Left ventricle myocardium superior (tissue), 1 donor: Measurements from ENCODE around the gene PPP1R15B. TPM values are rescaled to one million over a fixed set of nuclear protein-coding genes. Genes with fewer than 3 reads are reported as not detected.
"Not testable (repeated sequence)": the region's sequence is repeated elsewhere in the genome, so short reads cannot be mapped to it uniquely, and the experiment has no call there.

Experiments
- ATAC-seq: fragments of 200-7000 bp; cut with Tn5 transposase; one replicate; pipeline ENCODE4 v1.9.1; 2020; ENCODE audit warnings: mild to moderate bottlenecking, moderate library complexity
- DNase-seq: peaks from one replicate; pipeline ENCODE4 v3.0.0-alpha.2; 2020
- intact Hi-C: fragments of 100-400 bp; cut with micrococcal nuclease; formaldehyde crosslinking; loops from one replicate; pipeline ENCODE4 v1.11.0; 2022
- total RNA-seq: library from RNA; stranded (reverse); fragmentation: NEBNext Ultra II Directional; extraction: Animal tissue kit (Norgen Biotek cat#: 25700); gene quantifications from one replicate; pipeline ENCODE4 v1.2.1, GENCODE V29; 2021
- donor health status: DM: no; HTN: yes; CAD: no; lungs with severe emphysema.

Gene PPP1R15B
- total RNA-seq, 1 donor from 2014 or later, result 20.8 TPM

- no peak for DNase-seq
- ATAC-seq, result no peak
Observed at GRCh38 chr1:204426474-204426873, 14.9 kb upstream of the PPP1R15B start.

GRCh38 chr1:204426035-204426436 is 14.4 kb upstream of the PPP1R15B start:
- intact Hi-C loops, result no loop called here
- ATAC-seq, result no peak

More at GRCh38 chr1:204426474-204426873, 14.9 kb upstream of the PPP1R15B start:
- intact Hi-C loops, result no loop called here

GRCh38 chr1:204424621-204425020 is 13.0 kb upstream of the PPP1R15B start:
- no peak for DNase-seq
- intact Hi-C loops, result no loop called here
- ATAC-seq, result no peak

More at GRCh38 chr1:204426035-204426436, 14.4 kb upstream of the PPP1R15B start:
- DNase-seq, result no peak

GRCh38 chr1:204422061-204422705 is 10.6 kb upstream of the PPP1R15B start:
- DNase-seq, ATAC-seq, intact Hi-C loops: not testable (repeated sequence)

GRCh38 chr1:204421441-204421840 is 9.8 kb upstream of the PPP1R15B start:
- ATAC-seq, result no peak
- DNase-seq, result no peak
- intact Hi-C loops, result no loop called here

- intact Hi-C loops, result no loop called here
- no peak for DNase-seq
- no peak for ATAC-seq
Observed at GRCh38 chr1:204420039-204421004, 8.7 kb upstream of the PPP1R15B start.

- DNase-seq (no peak), ATAC-seq (no peak)
- intact Hi-C loops, result no loop called here
Observed at GRCh38 chr1:204419064-204419403, 7.4 kb upstream of the PPP1R15B start.

GRCh38 chr1:204418174-204419063 is 6.8 kb upstream of the PPP1R15B start:
- intact Hi-C loops, result no loop called here
- no peak for DNase-seq

GRCh38 chr1:204417074-204417997 is 5.7 kb upstream of the PPP1R15B start:
- ATAC-seq (peak; percentile 77), DNase-seq (no peak)
- intact Hi-C loops, result no loop called here

More at GRCh38 chr1:204418174-204419063, 6.8 kb upstream of the PPP1R15B start:
- ATAC-seq, result no peak

GRCh38 chr1:204416589-204417073 is 5.0 kb upstream of the PPP1R15B start:
- DNase-seq, result no peak
- ATAC-seq, result no peak

GRCh38 chr1:204415351-204415750 is 3.7 kb upstream of the PPP1R15B start:
- ATAC-seq, result no peak
- no peak for DNase-seq
- intact Hi-C loops, result no loop called here

More at GRCh38 chr1:204416589-204417073, 5.0 kb upstream of the PPP1R15B start:
- intact Hi-C loops, result no loop called here

- ATAC-seq (no peak), DNase-seq (no peak)
- intact Hi-C loops, result no loop called here
Observed at GRCh38 chr1:204414016-204414415, 2.4 kb upstream of the PPP1R15B start.

GRCh38 chr1:204413170-204413535 is 1.5 kb upstream of the PPP1R15B start:
- intact Hi-C loops, result no loop called here
- ATAC-seq, result no peak
- DNase-seq, result no peak

GRCh38 chr1:204410688-204411450 is 748 bp downstream of the PPP1R15B start:
- intact Hi-C loops, result no loop called here
- no peak for DNase-seq
- ATAC-seq, result peak; percentile 41

GRCh38 chr1:204409836-204410687 is 1.6 kb downstream of the PPP1R15B start:
- DNase-seq (no peak), ATAC-seq (no peak)
- intact Hi-C loops, result no loop called here

GRCh38 chr1:204409123-204409522 is 2.5 kb downstream of the PPP1R15B start:
- ATAC-seq (no peak), DNase-seq (no peak)
- intact Hi-C loops, result no loop called here

- DNase-seq (no peak), ATAC-seq (no peak)
- intact Hi-C loops, result no loop called here
Observed at GRCh38 chr1:204408602-204409001, 3.0 kb downstream of the PPP1R15B start.
